Hindlimb muscle (tissue), 1 donor: ENCODE results near the gene FOXM1. TPM values are rescaled to one million over a fixed set of nuclear protein-coding genes. Genes with fewer than 3 reads are reported as not detected.

Source experiments
- polyA plus RNA-seq: library from polyadenylated mRNA; unstranded; fragments of 120-200 nt; gene quantifications from one replicate; pipeline ENCODE4 v1.2.1, GENCODE V29; 2013; ENCODE audit not compliant: insufficient read length

Gene FOXM1
- polyA plus RNA-seq, 1 donor: 16.9 TPM

Other genes with a start within 250 kb of the FOXM1 start
- 43.4 TPM for gene FKBP4, start 82.2 kb downstream of the FOXM1 start, polyA plus RNA-seq
- 38.9 TPM for gene ITFG2, start 64.5 kb downstream of the FOXM1 start, polyA plus RNA-seq
- 6.1 TPM for gene NRIP2, start 42.1 kb downstream of the FOXM1 start, polyA plus RNA-seq
- 0.79 TPM for gene TEX52, start 20.1 kb downstream of the FOXM1 start, polyA plus RNA-seq
- gene RHNO1, start within 50 bp of the FOXM1 start, polyA plus RNA-seq: 22.9 TPM
- 24.8 TPM for gene TULP3, start 13.7 kb upstream of the FOXM1 start, polyA plus RNA-seq
- gene TEAD4, start 82.2 kb upstream of the FOXM1 start, polyA plus RNA-seq: 134 TPM
- gene TSPAN9, start 200.2 kb upstream of the FOXM1 start, polyA plus RNA-seq: 98.9 TPM